IPS-15b (cell line): ENCODE results near the gene SH2D5.
A peak's percentile ranks its signal among the peaks of the same experiment; 100 is the strongest.

Experiments
- H3K27me3 ChIP-seq: one replicate; pipeline ENCODE4 v1.6.1; 2013; ENCODE audit warnings: low read length; ENCODE audit not compliant: control insufficient read depth, insufficient read depth
- H3K36me3 ChIP-seq: one replicate; pipeline ENCODE4 v1.6.1; 2013; ENCODE audit warnings: low read length; ENCODE audit not compliant: control insufficient read depth, insufficient read depth
- H3K4me1 ChIP-seq: one replicate; pipeline ENCODE4 v1.6.1; 2013; ENCODE audit warnings: mild to moderate bottlenecking, low read length; ENCODE audit not compliant: control insufficient read depth, insufficient read depth
- H3K4me3 ChIP-seq: one replicate; pipeline ENCODE4 v1.5.1; 2013; ENCODE audit warnings: low read depth, low read length
- H3K9ac ChIP-seq: one replicate; pipeline ENCODE4 v1.6.1; 2013; ENCODE audit warnings: low read depth, mild to moderate bottlenecking, low read length
- H3K9me3 ChIP-seq: one replicate; pipeline ENCODE4 v1.6.1; 2013; ENCODE audit warnings: mild to moderate bottlenecking, low read length; ENCODE audit not compliant: control insufficient read depth, insufficient read depth

Gene SH2D5

GRCh38 chr1:20697563-20697962 lies 34.9 kb downstream of the SH2D5 start:
- H3K4me1 ChIP-seq, result peaks cover 3% of the 10 kb centered on the region
- H3K9me3 ChIP-seq, result no peaks in the 10 kb centered on the region
- H3K4me3 ChIP-seq, result no peak overlapping the region
- no peaks in the 10 kb centered on the region for H3K27me3 ChIP-seq
- H3K9ac ChIP-seq, result no peak overlapping the region
- peaks cover 10% of the 10 kb centered on the region for H3K36me3 ChIP-seq

GRCh38 chr1:20696397-20697333 lies 35.8 kb downstream of the SH2D5 start:
- Histone ChIP-seq H3K9me3 (no peaks in the 10 kb centered on the region), H3K4me1 (peaks cover 3% of the 10 kb centered on the region), H3K27me3 (no peaks in the 10 kb centered on the region), H3K4me3 (peak overlapping the region; percentile 65), H3K36me3 (peaks cover 4% of the 10 kb centered on the region), H3K9ac (peak overlapping the region; percentile 73)

- Histone ChIP-seq H3K27me3 (no peaks in the 10 kb centered on the region), H3K9me3 (no peaks in the 10 kb centered on the region), H3K4me1 (peaks cover 3% of the 10 kb centered on the region), H3K36me3 (no peaks in the 10 kb centered on the region), H3K4me3 (no peak overlapping the region), H3K9ac (no peak overlapping the region)
These were observed 37.0 kb downstream of the SH2D5 start for GRCh38 chr1:20695515-20695914.

- H3K4me3 ChIP-seq, result no peak overlapping the region
- no peaks in the 10 kb centered on the region for H3K9me3 ChIP-seq
- no peaks in the 10 kb centered on the region for H3K27me3 ChIP-seq
- H3K9ac ChIP-seq, result no peak overlapping the region
- peaks cover 4% of the 10 kb centered on the region for H3K36me3 ChIP-seq
- H3K4me1 ChIP-seq, result peaks cover 3% of the 10 kb centered on the region
These were observed 38.9 kb downstream of the SH2D5 start for GRCh38 chr1:20693623-20694022.

GRCh38 chr1:20691872-20692271 lies 40.6 kb downstream of the SH2D5 start:
- Histone ChIP-seq H3K36me3 (peaks cover 4% of the 10 kb centered on the region), H3K4me1 (peaks cover 3% of the 10 kb centered on the region), H3K4me3 (no peak overlapping the region), H3K27me3 (no peaks in the 10 kb centered on the region), H3K9ac (no peak overlapping the region), H3K9me3 (no peaks in the 10 kb centered on the region)

GRCh38 chr1:20689645-20690056 lies 42.9 kb downstream of the SH2D5 start:
- Histone ChIP-seq H3K4me3 (no peak overlapping the region), H3K9me3 (no peaks in the 10 kb centered on the region), H3K4me1 (no peaks in the 10 kb centered on the region), H3K36me3 (peaks cover 4% of the 10 kb centered on the region), H3K27me3 (no peaks in the 10 kb centered on the region), H3K9ac (no peak overlapping the region)

- Histone ChIP-seq H3K4me3 (no peak overlapping the region), H3K4me1 (no peaks in the 10 kb centered on the region), H3K36me3 (peaks cover 14% of the 10 kb centered on the region), H3K9ac (no peak overlapping the region), H3K27me3 (no peaks in the 10 kb centered on the region), H3K9me3 (no peaks in the 10 kb centered on the region)
These were observed 45.4 kb downstream of the SH2D5 start for GRCh38 chr1:20686883-20687725.

- Histone ChIP-seq H3K9ac (no peak overlapping the region), H3K4me3 (no peak overlapping the region), H3K4me1 (no peaks in the 10 kb centered on the region), H3K36me3 (peaks cover 17% of the 10 kb centered on the region), H3K27me3 (no peaks in the 10 kb centered on the region), H3K9me3 (no peaks in the 10 kb centered on the region)
These were observed 46.8 kb downstream of the SH2D5 start for GRCh38 chr1:20685741-20686140.

GRCh38 chr1:20685099-20685662 lies 47.3 kb downstream of the SH2D5 start:
- no peaks in the 10 kb centered on the region for H3K27me3 ChIP-seq
- peaks cover 17% of the 10 kb centered on the region for H3K36me3 ChIP-seq
- H3K9ac ChIP-seq, result no peak overlapping the region
- H3K9me3 ChIP-seq, result no peaks in the 10 kb centered on the region
- H3K4me3 ChIP-seq, result no peak overlapping the region
- H3K4me1 ChIP-seq, result no peaks in the 10 kb centered on the region

- Histone ChIP-seq H3K4me3 (no peak overlapping the region), H3K36me3 (peaks cover 14% of the 10 kb centered on the region), H3K4me1 (no peaks in the 10 kb centered on the region), H3K9me3 (no peaks in the 10 kb centered on the region), H3K27me3 (no peaks in the 10 kb centered on the region), H3K9ac (no peak overlapping the region)
These were observed 47.9 kb downstream of the SH2D5 start for GRCh38 chr1:20684651-20685050.

GRCh38 chr1:20684050-20684620 lies 48.4 kb downstream of the SH2D5 start:
- H3K9me3 ChIP-seq, result no peaks in the 10 kb centered on the region
- H3K9ac ChIP-seq, result no peak overlapping the region
- no peaks in the 10 kb centered on the region for H3K27me3 ChIP-seq
- peaks cover 13% of the 10 kb centered on the region for H3K36me3 ChIP-seq
- H3K4me1 ChIP-seq, result no peaks in the 10 kb centered on the region
- H3K4me3 ChIP-seq, result no peak overlapping the region
